ENCODE measurements around the gene HOXD11. TPM values are rescaled to one million over a fixed set of nuclear protein-coding genes. Genes with fewer than 3 reads are reported as not detected.

The HOXD11 gene
- total and polyA plus RNA-seq, 2 donors (not counting 3 experiments of a cell fraction or from before 2014, with no cell fraction given), result not detected

GRCh38 chr2:176146645-176147044, 39.6 kb downstream of the HOXD11 start:
- TF ChIP-seq JUN (IDR thresholded peaks at IDR 0.05; ENCODE audit: borderline replicate concordance, insufficient read depth, insufficient read length, low read depth) (no peak), MYC (IDR thresholded peaks at IDR 0.05; ENCODE audit: low read depth, low read length) (no peak), POLR2AphosphoS5 (IDR thresholded peaks at IDR 0.05; ENCODE audit: insufficient read depth, low read depth, low read length) (no peak), FOS (IDR thresholded peaks at IDR 0.05; ENCODE audit: borderline replicate concordance, insufficient read depth, low read length) (no peak), CTCF (IDR thresholded peaks at IDR 0.05; ENCODE audit: extremely low read depth in 1 of 2, insufficient read depth in 1 of 2, low read depth in 1 of 2, low read length in 2 of 2) (no peak), GATA2 (IDR thresholded peaks at IDR 0.05; ENCODE audit: insufficient read depth, insufficient read length, low read depth, low read length) (no peak), MAX (IDR thresholded peaks at IDR 0.05; ENCODE audit: insufficient read depth, insufficient read length) (no peak), EZH2 (IDR thresholded peaks at IDR 0.05; ENCODE audit: borderline replicate concordance, low read depth, low read length, severe bottlenecking) (no peak), POLR2A (IDR thresholded peaks at IDR 0.05; ENCODE audit: low read depth, low read length) (no peak)
- peaks cover 62% of the 10 kb centered on the region for H3K79me2 ChIP-seq (ENCODE audit: control insufficient read depth, insufficient read depth, low read length)
- no peaks in the 10 kb centered on the region for H3K9me1 ChIP-seq (replicated peaks; ENCODE audit: control insufficient read depth, extremely low read depth, insufficient read depth, low read length)
- no peaks in the 10 kb centered on the region for H3K4me1 ChIP-seq (ENCODE audit: control insufficient read depth, extremely low read depth, insufficient read depth, low read length)
- no peaks in the 10 kb centered on the region for H3K27me3 ChIP-seq (ENCODE audit: control insufficient read depth in 2 of 2, insufficient read depth in 2 of 2, low read length in 2 of 2)
- H3K9me3 ChIP-seq (replicated peaks; ENCODE audit: control insufficient read depth, insufficient read depth, low read length), result no peaks in the 10 kb centered on the region
- intact Hi-C loops (cut with micrococcal nuclease), result no loop called here
- ChIA-PET POLR2A (no interaction called here), CTCF (interaction anchor here (1.9 to 9.3 kb wide), 2 partner anchors 307 to 408 kb away, joined by 7 to 338 read pairs; no protein-coding TSS in a partner anchor)
- no TSS peak for BruUV-seq (replicated peaks)
- H3K4me3 ChIP-seq (replicated peaks in 1 of 3; ENCODE audit: insufficient read depth in 1 of 3, low read depth in 1 of 3, low read length in 3 of 3), result no peak overlapping the region
- no peak overlapping the region for H2AFZ ChIP-seq (ENCODE audit: low read depth, low read length)
- dilution Hi-C loops (cut with MboI; ENCODE audit: extremely low pct_ligation_motif_present, low sequenced_read_pairs), result loop anchor here (25.0 kb wide), 1 partner anchor 491 kb away; no protein-coding TSS in a partner anchor
- H3K4me2 ChIP-seq (ENCODE audit: insufficient read depth, low read length), result no peak overlapping the region
- no peaks in the 10 kb centered on the region for H4K20me1 ChIP-seq (replicated peaks; ENCODE audit: control insufficient read depth, extremely low read depth, insufficient read depth, low read length)
- DNase-seq (ENCODE audit: low read depth, low spot score), result no peak
- H3K9ac ChIP-seq (replicated peaks; ENCODE audit: extremely low read depth, insufficient read depth, low read length), result no peak overlapping the region
- peaks cover 2 to 9% of the 10 kb centered on the region in 2 experiments for H3K36me3 ChIP-seq (ENCODE audit: control insufficient read depth in 2 of 2, extremely low read depth in 1 of 2, insufficient read depth in 2 of 2, low read length in 2 of 2)
- no peak for FAIRE-seq
- H3K27ac ChIP-seq (ENCODE audit: insufficient read depth, low read depth, low read length), result no peak overlapping the region

Measured in endothelial cell of umbilical vein (primary cell).